ENCODE data around the gene LMX1B.
"Not testable (repeated sequence)": the region's sequence is repeated elsewhere in the genome, so short reads cannot be mapped to it uniquely, and the experiment has no call there.

The LMX1B gene

GRCh38 chr9:126707083-126707482 lies 93.4 kb downstream of the LMX1B start:
- H3K36me3 Mint-ChIP-seq = no peaks in the 10 kb centered on the region
- no peak for ATAC-seq (replicated peaks)
- H3K4me3 Mint-ChIP-seq = no peak overlapping the region
- DNase-seq = no peak
- H3K27ac Mint-ChIP-seq = no peak overlapping the region
- H3K4me1 Mint-ChIP-seq = peaks cover 14 to 21% of the 10 kb centered on the region in 2 donors
- no peaks in the 10 kb centered on the region for H3K9me3 Mint-ChIP-seq
- peaks cover 33 to 36% of the 10 kb centered on the region in 2 donors for H3K27me3 Mint-ChIP-seq

GRCh38 chr9:126707712-126708111 lies 94.0 kb downstream of the LMX1B start:
- not testable (repeated sequence) for H3K27ac Mint-ChIP-seq; ATAC-seq (replicated peaks); H3K9me3 Mint-ChIP-seq; H3K36me3 Mint-ChIP-seq; DNase-seq; H3K4me3 Mint-ChIP-seq
- Mint-ChIP-seq H3K27me3 (peaks cover 27 to 29% of the 10 kb centered on the region in 2 donors), H3K4me1 (peaks cover 14 to 21% of the 10 kb centered on the region in 2 donors)

- DNase-seq (no peak), ATAC-seq (replicated peaks) (no peak)
- peaks cover 14 to 21% of the 10 kb centered on the region in 2 donors for H3K4me1 Mint-ChIP-seq
These were observed 94.5 kb downstream of the LMX1B start for GRCh38 chr9:126708178-126708577.

GRCh38 chr9:126709241-126709640 lies 95.5 kb downstream of the LMX1B start:
- ATAC-seq (replicated peaks) = no peak
- no peak overlapping the region for H3K4me3 Mint-ChIP-seq
- peaks cover 14 to 21% of the 10 kb centered on the region in 2 donors for H3K4me1 Mint-ChIP-seq
- no peak overlapping the region for H3K27ac Mint-ChIP-seq
- H3K36me3 Mint-ChIP-seq = no peaks in the 10 kb centered on the region
- DNase-seq = no peak
- no peaks in the 10 kb centered on the region for H3K9me3 Mint-ChIP-seq
- peaks cover 12 to 14% of the 10 kb centered on the region in 2 donors for H3K27me3 Mint-ChIP-seq

More at GRCh38 chr9:126708178-126708577, 94.5 kb downstream of the LMX1B start:
- Mint-ChIP-seq H3K9me3 (no peaks in the 10 kb centered on the region), H3K4me3 (no peak overlapping the region), H3K27ac (no peak overlapping the region), H3K27me3 (peaks cover 22 to 25% of the 10 kb centered on the region in 2 donors), H3K36me3 (no peaks in the 10 kb centered on the region)

DNA sequence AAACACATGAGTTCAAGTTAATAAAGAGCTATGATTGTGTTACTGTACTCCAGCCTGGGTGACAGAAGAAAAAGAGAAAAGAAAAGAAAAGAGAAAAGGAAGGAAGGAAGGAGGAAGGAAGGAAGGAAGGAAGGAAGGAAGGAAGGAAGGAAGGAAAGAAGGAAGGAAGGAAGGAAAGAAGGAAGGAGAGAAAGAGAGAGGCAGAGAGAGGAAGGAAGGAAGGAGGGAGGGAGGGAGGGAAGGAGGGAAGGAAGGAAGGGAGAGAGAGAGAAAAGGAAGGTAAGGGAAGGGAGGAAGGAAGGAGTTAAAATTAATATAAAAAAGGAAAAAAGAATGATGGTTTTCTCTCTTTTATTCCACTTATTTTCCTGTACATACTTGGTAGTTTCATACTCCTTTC lies 101.7 kb downstream of the LMX1B start:
- ATAC-seq (replicated peaks) = no peak
- Mint-ChIP-seq H3K27me3 (no peaks in the 10 kb centered on the region), H3K4me3 (no peak overlapping the region), H3K4me1 (peaks cover 12 to 13% of the 10 kb centered on the region in 2 donors), H3K9me3 (no peaks in the 10 kb centered on the region), H3K36me3 (no peaks in the 10 kb centered on the region), H3K27ac (no peak overlapping the region)
- DNase-seq = no peak

GRCh38 chr9:126717441-126717840 lies 103.7 kb downstream of the LMX1B start:
- H3K9me3 Mint-ChIP-seq; H3K36me3 Mint-ChIP-seq; H3K27me3 Mint-ChIP-seq; H3K27ac Mint-ChIP-seq; H3K4me3 Mint-ChIP-seq; DNase-seq; ATAC-seq (replicated peaks): not testable (repeated sequence)
- H3K4me1 Mint-ChIP-seq = peaks cover 27 to 33% of the 10 kb centered on the region in 2 donors

- Mint-ChIP-seq H3K4me3 (peak overlapping the region; percentile 30 to 33), H3K27me3 (no peaks in the 10 kb centered on the region), H3K4me1 (peaks cover 34 to 45% of the 10 kb centered on the region in 2 donors), H3K27ac (peak overlapping the region; percentile 96), H3K9me3 (no peaks in the 10 kb centered on the region), H3K36me3 (no peaks in the 10 kb centered on the region)
- DNase-seq (peak; percentile 74), ATAC-seq (replicated peaks) (peak; percentile 47)
These were observed 105.9 kb downstream of the LMX1B start for GRCh38 chr9:126719618-126720031.

GRCh38 chr9:126720036-126720435 lies 106.3 kb downstream of the LMX1B start:
- Mint-ChIP-seq H3K9me3 (no peaks in the 10 kb centered on the region), H3K4me1 (peaks cover 34 to 45% of the 10 kb centered on the region in 2 donors)
- no peak for ATAC-seq (replicated peaks)

GRCh38 chr9:126720661-126721563 lies 107.2 kb downstream of the LMX1B start:
- no peak for DNase-seq
- Mint-ChIP-seq H3K4me3 (peak overlapping the region in 1 of 2 donors; percentile 12), H3K9me3 (no peaks in the 10 kb centered on the region), H3K27ac (peak overlapping the region; percentile 96), H3K4me1 (peaks cover 34 to 45% of the 10 kb centered on the region in 2 donors), H3K36me3 (no peaks in the 10 kb centered on the region), H3K27me3 (no peaks in the 10 kb centered on the region)
- ATAC-seq (replicated peaks) = no peak

More at GRCh38 chr9:126720036-126720435, 106.3 kb downstream of the LMX1B start:
- Mint-ChIP-seq H3K4me3 (peak overlapping the region; percentile 30 to 33), H3K27me3 (no peaks in the 10 kb centered on the region), H3K27ac (peak overlapping the region; percentile 96), H3K36me3 (no peaks in the 10 kb centered on the region)
- no peak for DNase-seq

GRCh38 chr9:126721564-126721981 lies 107.8 kb downstream of the LMX1B start:
- peak in 1 of 2 donors; percentile 12 for ATAC-seq (replicated peaks)
- Mint-ChIP-seq H3K27me3 (no peaks in the 10 kb centered on the region), H3K4me1 (peaks cover 34 to 45% of the 10 kb centered on the region in 2 donors), H3K36me3 (no peaks in the 10 kb centered on the region), H3K9me3 (no peaks in the 10 kb centered on the region), H3K27ac (peak overlapping the region; percentile 94), H3K4me3 (peak overlapping the region; percentile 92 to 96)
- no peak for DNase-seq

GRCh38 chr9:126722252-126722921 lies 108.7 kb downstream of the LMX1B start:
- peak; percentile 88 for DNase-seq
- Mint-ChIP-seq H3K27me3 (no peaks in the 10 kb centered on the region), H3K9me3 (no peaks in the 10 kb centered on the region), H3K27ac (peak overlapping the region; percentile 94), H3K4me1 (peaks cover 34 to 45% of the 10 kb centered on the region in 2 donors), H3K36me3 (no peaks in the 10 kb centered on the region), H3K4me3 (peak overlapping the region; percentile 92 to 96)
- peak; percentile 73 to 81 for ATAC-seq (replicated peaks)

GRCh38 chr9:126722922-126723806 lies 109.4 kb downstream of the LMX1B start:
- Mint-ChIP-seq H3K4me3 (peak overlapping the region; percentile 92 to 96), H3K36me3 (no peaks in the 10 kb centered on the region), H3K27ac (peak overlapping the region; percentile 93), H3K4me1 (peaks cover 34 to 45% of the 10 kb centered on the region in 2 donors), H3K9me3 (no peaks in the 10 kb centered on the region), H3K27me3 (no peaks in the 10 kb centered on the region)
- ATAC-seq (replicated peaks) (peak; percentile 61 to 67), DNase-seq (peak; percentile 58)

GRCh38 chr9:126723807-126724172 lies 110.1 kb downstream of the LMX1B start:
- peak overlapping the region; percentile 89 to 96 for H3K4me3 Mint-ChIP-seq

GRCh38 chr9:126724226-126724625 lies 110.5 kb downstream of the LMX1B start:
- Mint-ChIP-seq H3K27ac (peak overlapping the region; percentile 93), H3K27me3 (no peaks in the 10 kb centered on the region), H3K36me3 (no peaks in the 10 kb centered on the region), H3K4me3 (peak overlapping the region; percentile 89 to 96), H3K4me1 (peaks cover 32 to 44% of the 10 kb centered on the region in 2 donors), H3K9me3 (no peaks in the 10 kb centered on the region)
- ATAC-seq (replicated peaks) (no peak), DNase-seq (no peak)

More at GRCh38 chr9:126723807-126724172, 110.1 kb downstream of the LMX1B start:
- Mint-ChIP-seq H3K27ac (peak overlapping the region; percentile 93), H3K36me3 (no peaks in the 10 kb centered on the region), H3K27me3 (no peaks in the 10 kb centered on the region), H3K9me3 (no peaks in the 10 kb centered on the region), H3K4me1 (peaks cover 34 to 45% of the 10 kb centered on the region in 2 donors)
- DNase-seq (no peak), ATAC-seq (replicated peaks) (no peak)

Measured in stimulated activated naive B cell treated with anti-CD40 and anti-IgM and Interleukin-4, amounts not matched to agents 10 μg/mL and 1 μg/mL and 100 μg/mL, for 72 hours (primary cell).